ENCODE data around the gene SDK1. TPM values are rescaled to one million over a fixed set of nuclear protein-coding genes. Genes with fewer than 3 reads are reported as not detected.

SDK1 gene
- total RNA-seq, 3 donors from 2014 or later (not counting 1 experiment from before 2014, with no cell fraction given) = 0.05 to 0.11 TPM; not detected in 1

GRCh38 chr7:4134631-4135030 lies 833.6 kb downstream of the SDK1 start:
- TF ChIP-seq, protein P1, sequence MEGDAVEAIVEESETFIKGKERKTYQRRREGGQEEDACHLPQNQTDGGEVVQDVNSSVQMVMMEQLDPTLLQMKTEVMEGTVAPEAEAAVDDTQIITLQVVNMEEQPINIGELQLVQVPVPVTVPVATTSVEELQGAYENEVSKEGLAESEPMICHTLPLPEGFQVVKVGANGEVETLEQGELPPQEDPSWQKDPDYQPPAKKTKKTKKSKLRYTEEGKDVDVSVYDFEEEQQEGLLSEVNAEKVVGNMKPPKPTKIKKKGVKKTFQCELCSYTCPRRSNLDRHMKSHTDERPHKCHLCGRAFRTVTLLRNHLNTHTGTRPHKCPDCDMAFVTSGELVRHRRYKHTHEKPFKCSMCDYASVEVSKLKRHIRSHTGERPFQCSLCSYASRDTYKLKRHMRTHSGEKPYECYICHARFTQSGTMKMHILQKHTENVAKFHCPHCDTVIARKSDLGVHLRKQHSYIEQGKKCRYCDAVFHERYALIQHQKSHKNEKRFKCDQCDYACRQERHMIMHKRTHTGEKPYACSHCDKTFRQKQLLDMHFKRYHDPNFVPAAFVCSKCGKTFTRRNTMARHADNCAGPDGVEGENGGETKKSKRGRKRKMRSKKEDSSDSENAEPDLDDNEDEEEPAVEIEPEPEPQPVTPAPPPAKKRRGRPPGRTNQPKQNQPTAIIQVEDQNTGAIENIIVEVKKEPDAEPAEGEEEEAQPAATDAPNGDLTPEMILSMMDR (IDR thresholded peaks at IDR 0.05) = no peak
- Histone ChIP-seq H3K4me3 (ENCODE audit: low read length) (no peak overlapping the region), H3K4me1 (ENCODE audit: control insufficient read depth, insufficient read depth, low read length) (no peaks in the 10 kb centered on the region), H3K27ac (ENCODE audit: low read length) (no peak overlapping the region), H3K27me3 (ENCODE audit: control insufficient read depth, insufficient read depth, low read length) (no peaks in the 10 kb centered on the region), H3K9me3 (ENCODE audit: control insufficient read depth, insufficient read depth, low read length) (no peaks in the 10 kb centered on the region), H3K36me3 (ENCODE audit: control insufficient read depth, insufficient read depth, low read length) (no peaks in the 10 kb centered on the region)
- Mint-ChIP-seq H3K36me3 (no peaks in the 10 kb centered on the region), H3K27ac (no peak overlapping the region), H3K4me1 (no peaks in the 10 kb centered on the region), H3K27me3 (ENCODE audit: low read depth in 2 of 2) (no peaks in the 10 kb centered on the region), H3K4me3 (no peak overlapping the region), H3K9me3 (no peaks in the 10 kb centered on the region)
- 89% methylated on average over 20 of the region's 20 CpGs for WGBS (ENCODE audit: insufficient coverage)
- intact Hi-C loops (cut with micrococcal nuclease) = no loop called here
- no peak for ATAC-seq
- DNase-seq = no peak

DNA sequence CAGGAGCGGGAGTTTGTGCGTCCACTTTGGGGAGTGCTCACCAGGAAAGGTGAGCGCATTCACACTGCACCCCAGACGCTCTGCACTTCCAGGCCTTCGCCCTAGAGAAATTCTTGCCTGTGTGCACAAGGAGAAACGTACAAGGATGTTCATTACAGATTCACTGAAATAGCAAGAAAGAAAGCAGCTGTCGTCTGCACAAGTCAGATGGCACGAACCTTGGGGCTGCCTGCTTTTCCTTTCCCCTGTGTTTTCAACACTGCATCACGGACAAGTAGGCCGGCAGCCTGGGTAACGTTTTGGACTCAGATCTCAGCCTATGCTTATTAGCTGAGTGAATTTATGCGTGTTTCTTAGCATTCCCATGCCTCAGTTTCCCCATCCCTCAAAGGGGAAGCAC lies 834.2 kb downstream of the SDK1 start:
- Mint-ChIP-seq H3K9me3 (no peaks in the 10 kb centered on the region), H3K27me3 (ENCODE audit: low read depth in 2 of 2) (no peaks in the 10 kb centered on the region), H3K36me3 (no peaks in the 10 kb centered on the region), H3K27ac (no peak overlapping the region), H3K4me3 (no peak overlapping the region), H3K4me1 (peaks cover 0 to 3% of the 10 kb centered on the region in 2 donors)
- Histone ChIP-seq H3K4me1 (ENCODE audit: control insufficient read depth, insufficient read depth, low read length) (no peaks in the 10 kb centered on the region), H3K27me3 (ENCODE audit: control insufficient read depth, insufficient read depth, low read length) (no peaks in the 10 kb centered on the region), H3K27ac (ENCODE audit: low read length) (no peak overlapping the region), H3K9me3 (ENCODE audit: control insufficient read depth, insufficient read depth, low read length) (no peaks in the 10 kb centered on the region), H3K36me3 (ENCODE audit: control insufficient read depth, insufficient read depth, low read length) (no peaks in the 10 kb centered on the region), H3K4me3 (ENCODE audit: low read length) (no peak overlapping the region)
- DNase-seq = no peak
- intact Hi-C loops (cut with micrococcal nuclease) = no loop called here
- 86% methylated on average over 12 of the region's 12 CpGs for WGBS (ENCODE audit: insufficient coverage)
- TF ChIP-seq, protein P1 (IDR thresholded peaks at IDR 0.05) = no peak
- ATAC-seq = no peak

DNA sequence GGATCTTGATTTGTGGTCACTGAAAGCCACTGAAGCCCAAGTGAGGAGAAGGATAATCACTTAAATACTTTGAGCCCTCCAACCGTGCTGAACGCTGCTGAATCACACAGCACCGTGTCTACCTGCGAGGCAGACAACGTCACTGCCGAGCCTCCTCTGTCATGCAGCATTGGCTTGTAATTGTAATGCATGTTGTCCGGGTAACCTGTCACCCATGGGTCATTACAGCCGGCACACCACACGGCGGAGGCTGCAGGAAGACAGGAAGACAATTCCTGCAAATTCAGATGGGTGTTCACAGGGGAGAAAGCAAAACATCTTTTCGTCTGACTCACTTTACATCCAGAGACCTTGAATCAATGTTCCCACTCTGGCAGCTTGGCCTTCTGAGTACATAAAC lies 835.0 kb downstream of the SDK1 start:
- H3K9me3 Mint-ChIP-seq = no peaks in the 10 kb centered on the region
- Histone ChIP-seq H3K4me3 (ENCODE audit: low read length) (no peak overlapping the region), H3K36me3 (ENCODE audit: control insufficient read depth, insufficient read depth, low read length) (no peaks in the 10 kb centered on the region), H3K27ac (ENCODE audit: low read length) (no peak overlapping the region), H3K4me1 (ENCODE audit: control insufficient read depth, insufficient read depth, low read length) (no peaks in the 10 kb centered on the region), H3K9me3 (ENCODE audit: control insufficient read depth, insufficient read depth, low read length) (no peaks in the 10 kb centered on the region), H3K27me3 (ENCODE audit: control insufficient read depth, insufficient read depth, low read length) (no peaks in the 10 kb centered on the region)
- no peaks in the 10 kb centered on the region for H3K27me3 Mint-ChIP-seq (ENCODE audit: low read depth in 2 of 2)
- DNase-seq (no peak), ATAC-seq (no peak)
- no peak overlapping the region for H3K27ac Mint-ChIP-seq
- intact Hi-C loops (cut with micrococcal nuclease) = no loop called here
- peaks cover 0 to 4% of the 10 kb centered on the region in 2 donors for H3K4me1 Mint-ChIP-seq
- TF ChIP-seq, protein P1 (IDR thresholded peaks at IDR 0.05) = no peak
- WGBS (ENCODE audit: insufficient coverage) = 84% methylated on average over 11 of the region's 11 CpGs
- no peaks in the 10 kb centered on the region for H3K36me3 Mint-ChIP-seq
- no peak overlapping the region for H3K4me3 Mint-ChIP-seq

GRCh38 chr7:4136501-4137110 lies 835.6 kb downstream of the SDK1 start:
- intact Hi-C loops (cut with micrococcal nuclease) = no loop called here
- H3K36me3 Mint-ChIP-seq = no peaks in the 10 kb centered on the region
- DNase-seq (no peak), ATAC-seq (no peak)
- Histone ChIP-seq H3K36me3 (ENCODE audit: control insufficient read depth, insufficient read depth, low read length) (no peaks in the 10 kb centered on the region), H3K27ac (ENCODE audit: low read length) (no peak overlapping the region), H3K4me3 (ENCODE audit: low read length) (no peak overlapping the region), H3K9me3 (ENCODE audit: control insufficient read depth, insufficient read depth, low read length) (no peaks in the 10 kb centered on the region), H3K27me3 (ENCODE audit: control insufficient read depth, insufficient read depth, low read length) (no peaks in the 10 kb centered on the region), H3K4me1 (ENCODE audit: control insufficient read depth, insufficient read depth, low read length) (no peaks in the 10 kb centered on the region)
- H3K27ac Mint-ChIP-seq = no peak overlapping the region
- no peaks in the 10 kb centered on the region for H3K27me3 Mint-ChIP-seq (ENCODE audit: low read depth in 2 of 2)
- TF ChIP-seq, protein P1 (IDR thresholded peaks at IDR 0.05) = no peak
- no peak overlapping the region for H3K4me3 Mint-ChIP-seq
- H3K4me1 Mint-ChIP-seq = peaks cover 0 to 4% of the 10 kb centered on the region in 2 donors
- WGBS (ENCODE audit: insufficient coverage) = 89% methylated on average over 22 of the region's 23 CpGs
- no peaks in the 10 kb centered on the region for H3K9me3 Mint-ChIP-seq
